ENCODE results near the gene DEGS2.
"Not testable (repeated sequence)": the region's sequence is repeated elsewhere in the genome, so short reads cannot be mapped to it uniquely, and the experiment has no call there.

DEGS2 gene

GRCh38 chr14:100176811-100177327 is 17.4 kb upstream of the DEGS2 start:
- Histone ChIP-seq H3K4me1 (ENCODE audit: control insufficient read depth, insufficient read depth, low read length) (no peaks in the 10 kb centered on the region), H3K9me3 (ENCODE audit: control insufficient read depth, low read length) (no peaks in the 10 kb centered on the region), H3K4me3 (ENCODE audit: low read length) (no peak overlapping the region), H3K27me3 (replicated peaks; ENCODE audit: control insufficient read depth, insufficient read depth, low read length) (peaks cover 9% of the 10 kb centered on the region), H3K9ac (ENCODE audit: low read length) (no peak overlapping the region), H3K36me3 (ENCODE audit: control insufficient read depth, insufficient read depth, low read length, severe bottlenecking) (no peaks in the 10 kb centered on the region)
- DNase-seq (ENCODE audit: low read depth), result no peak

DNA sequence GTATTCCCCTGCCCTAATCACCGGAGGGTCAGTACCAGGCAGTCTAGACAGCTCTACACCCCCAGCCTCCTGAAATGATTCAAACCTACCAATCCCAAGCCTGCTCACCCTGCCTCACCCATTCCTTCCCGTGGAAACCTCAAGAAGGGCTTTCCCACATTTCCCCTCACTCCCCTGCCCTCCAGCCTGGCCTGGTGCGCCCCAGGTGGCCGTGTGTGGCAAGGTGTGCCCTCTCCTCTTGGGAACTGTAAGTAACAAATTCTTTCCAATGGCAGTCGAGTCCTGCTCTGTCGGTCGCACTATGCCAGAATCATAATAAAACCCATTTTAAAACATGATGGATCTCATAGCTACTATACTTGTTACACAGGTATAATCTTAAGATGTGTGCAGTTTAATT is 13.9 kb upstream of the DEGS2 start:
- no peaks in the 10 kb centered on the region for H3K36me3 ChIP-seq (ENCODE audit: control insufficient read depth, insufficient read depth, low read length, severe bottlenecking)
- no peak overlapping the region for H3K9ac ChIP-seq (ENCODE audit: low read length)
- DNase-seq (ENCODE audit: low read depth), result no peak
- no peaks in the 10 kb centered on the region for H3K4me1 ChIP-seq (ENCODE audit: control insufficient read depth, insufficient read depth, low read length)
- peaks cover 13% of the 10 kb centered on the region for H3K27me3 ChIP-seq (replicated peaks; ENCODE audit: control insufficient read depth, insufficient read depth, low read length)
- no peak overlapping the region for H3K4me3 ChIP-seq (ENCODE audit: low read length)
- H3K9me3 ChIP-seq (ENCODE audit: control insufficient read depth, low read length), result no peaks in the 10 kb centered on the region

GRCh38 chr14:100172811-100173210 is 13.4 kb upstream of the DEGS2 start:
- Histone ChIP-seq H3K9me3 (ENCODE audit: control insufficient read depth, low read length) (no peaks in the 10 kb centered on the region), H3K36me3 (ENCODE audit: control insufficient read depth, insufficient read depth, low read length, severe bottlenecking) (no peaks in the 10 kb centered on the region), H3K9ac (ENCODE audit: low read length) (no peak overlapping the region), H3K27me3 (replicated peaks; ENCODE audit: control insufficient read depth, insufficient read depth, low read length) (peaks cover 13% of the 10 kb centered on the region), H3K4me3 (ENCODE audit: low read length) (no peak overlapping the region), H3K4me1 (ENCODE audit: control insufficient read depth, insufficient read depth, low read length) (no peaks in the 10 kb centered on the region)
- no peak for DNase-seq (ENCODE audit: low read depth)

DNA sequence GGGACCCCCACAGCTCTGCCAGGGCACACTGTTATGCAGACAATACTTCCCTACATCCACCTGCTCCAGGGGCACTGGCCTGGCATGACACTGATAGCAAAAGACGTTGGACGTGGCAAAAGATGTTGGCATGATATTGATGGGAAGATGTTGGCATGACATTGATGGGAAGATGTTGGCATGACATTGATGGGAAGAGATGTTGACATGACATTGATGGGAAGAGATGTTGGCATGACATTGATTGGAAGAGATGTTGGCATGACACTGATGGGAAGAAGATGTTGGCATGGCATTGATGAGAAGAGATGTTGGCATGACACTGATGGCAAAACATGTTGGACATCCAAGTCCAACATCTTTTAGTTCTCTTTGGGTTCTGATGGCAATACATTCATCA is 11.4 kb upstream of the DEGS2 start:
- Histone ChIP-seq H3K27me3 (replicated peaks; ENCODE audit: control insufficient read depth, insufficient read depth, low read length) (peaks cover 16% of the 10 kb centered on the region), H3K36me3 (ENCODE audit: control insufficient read depth, insufficient read depth, low read length, severe bottlenecking) (no peaks in the 10 kb centered on the region), H3K9me3 (ENCODE audit: control insufficient read depth, low read length) (no peaks in the 10 kb centered on the region), H3K4me3 (ENCODE audit: low read length) (no peak overlapping the region), H3K9ac (ENCODE audit: low read length) (no peak overlapping the region), H3K4me1 (ENCODE audit: control insufficient read depth, insufficient read depth, low read length) (peaks cover 4% of the 10 kb centered on the region)
- no peak for DNase-seq (ENCODE audit: low read depth)

- H3K27me3 ChIP-seq (replicated peaks; ENCODE audit: control insufficient read depth, insufficient read depth, low read length), result peaks cover 14% of the 10 kb centered on the region
- DNase-seq (ENCODE audit: low read depth), result no peak
- H3K36me3 ChIP-seq (ENCODE audit: control insufficient read depth, insufficient read depth, low read length, severe bottlenecking), result no peaks in the 10 kb centered on the region
- no peak overlapping the region for H3K9ac ChIP-seq (ENCODE audit: low read length)
- H3K4me1 ChIP-seq (ENCODE audit: control insufficient read depth, insufficient read depth, low read length), result peaks cover 4% of the 10 kb centered on the region
- H3K4me3 ChIP-seq (ENCODE audit: low read length), result no peak overlapping the region
- no peaks in the 10 kb centered on the region for H3K9me3 ChIP-seq (ENCODE audit: control insufficient read depth, low read length)
These were observed 9.1 kb upstream of the DEGS2 start for GRCh38 chr14:100168506-100168905.

GRCh38 chr14:100165831-100166440 is 6.5 kb upstream of the DEGS2 start:
- Histone ChIP-seq H3K27me3 (replicated peaks; ENCODE audit: control insufficient read depth, insufficient read depth, low read length) (peaks cover 8% of the 10 kb centered on the region), H3K36me3 (ENCODE audit: control insufficient read depth, insufficient read depth, low read length, severe bottlenecking) (no peaks in the 10 kb centered on the region), H3K9ac (ENCODE audit: low read length) (no peak overlapping the region), H3K4me1 (ENCODE audit: control insufficient read depth, insufficient read depth, low read length) (peaks cover 4% of the 10 kb centered on the region), H3K9me3 (ENCODE audit: control insufficient read depth, low read length) (no peaks in the 10 kb centered on the region), H3K4me3 (ENCODE audit: low read length) (no peak overlapping the region)
- DNase-seq (ENCODE audit: low read depth), result no peak

GRCh38 chr14:100165376-100165775 is 5.9 kb upstream of the DEGS2 start:
- Histone ChIP-seq H3K4me1 (ENCODE audit: control insufficient read depth, insufficient read depth, low read length) (peaks cover 4% of the 10 kb centered on the region), H3K36me3 (ENCODE audit: control insufficient read depth, insufficient read depth, low read length, severe bottlenecking) (no peaks in the 10 kb centered on the region), H3K9me3 (ENCODE audit: control insufficient read depth, low read length) (peaks cover 2% of the 10 kb centered on the region), H3K4me3 (ENCODE audit: low read length) (no peak overlapping the region), H3K27me3 (replicated peaks; ENCODE audit: control insufficient read depth, insufficient read depth, low read length) (peaks cover 14% of the 10 kb centered on the region), H3K9ac (ENCODE audit: low read length) (no peak overlapping the region)
- DNase-seq (ENCODE audit: low read depth), result peak; percentile 29

DNA sequence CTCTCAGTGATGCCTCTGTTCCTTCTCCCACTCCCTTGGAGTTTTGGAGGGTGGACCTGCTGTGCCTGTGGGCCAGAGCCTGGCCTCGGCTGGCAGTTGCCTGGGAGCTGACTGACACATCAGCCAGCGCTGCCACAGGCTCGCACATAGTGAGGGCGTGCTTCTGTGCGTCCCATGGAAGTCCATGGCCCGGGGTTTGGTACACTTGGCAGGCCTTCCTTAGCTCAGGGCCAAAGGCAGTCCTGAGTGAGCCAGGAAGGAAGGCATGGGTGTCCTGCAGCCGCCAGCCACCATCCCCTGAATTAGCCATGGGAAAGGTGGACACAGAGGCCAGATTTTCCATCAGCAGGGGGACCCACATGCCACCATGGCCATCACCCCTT is 1.1 kb upstream of the DEGS2 start:
- DNase-seq (ENCODE audit: low read depth), result no peak
- Histone ChIP-seq H3K9me3 (ENCODE audit: control insufficient read depth, low read length) (peaks cover 5% of the 10 kb centered on the region), H3K27me3 (replicated peaks; ENCODE audit: control insufficient read depth, insufficient read depth, low read length) (peaks cover 18% of the 10 kb centered on the region), H3K9ac (ENCODE audit: low read length) (no peak overlapping the region), H3K4me1 (ENCODE audit: control insufficient read depth, insufficient read depth, low read length) (peaks cover 8% of the 10 kb centered on the region), H3K36me3 (ENCODE audit: control insufficient read depth, insufficient read depth, low read length, severe bottlenecking) (no peaks in the 10 kb centered on the region), H3K4me3 (ENCODE audit: low read length) (no peak overlapping the region)

- peaks cover 18% of the 10 kb centered on the region for H3K27me3 ChIP-seq (replicated peaks; ENCODE audit: control insufficient read depth, insufficient read depth, low read length)
- peaks cover 8% of the 10 kb centered on the region for H3K4me1 ChIP-seq (ENCODE audit: control insufficient read depth, insufficient read depth, low read length)
- H3K9me3 ChIP-seq (ENCODE audit: control insufficient read depth, low read length), result peaks cover 7% of the 10 kb centered on the region
- no peaks in the 10 kb centered on the region for H3K36me3 ChIP-seq (ENCODE audit: control insufficient read depth, insufficient read depth, low read length, severe bottlenecking)
- no peak for DNase-seq (ENCODE audit: low read depth)
- H3K9ac ChIP-seq (ENCODE audit: low read length), result no peak overlapping the region
- no peak overlapping the region for H3K4me3 ChIP-seq (ENCODE audit: low read length)
These were observed 554 bp upstream of the DEGS2 start for GRCh38 chr14:100159865-100160533.

GRCh38 chr14:100158566-100159093 is 815 bp downstream of the DEGS2 start:
- H3K4me3 ChIP-seq (ENCODE audit: low read length), result peak overlapping the region; percentile 56
- DNase-seq (ENCODE audit: low read depth), result no peak
- no peaks in the 10 kb centered on the region for H3K36me3 ChIP-seq (ENCODE audit: control insufficient read depth, insufficient read depth, low read length, severe bottlenecking)
- H3K4me1 ChIP-seq (ENCODE audit: control insufficient read depth, insufficient read depth, low read length), result peaks cover 8% of the 10 kb centered on the region
- H3K9ac ChIP-seq (ENCODE audit: low read length), result no peak overlapping the region
- peaks cover 18% of the 10 kb centered on the region for H3K27me3 ChIP-seq (replicated peaks; ENCODE audit: control insufficient read depth, insufficient read depth, low read length)
- H3K9me3 ChIP-seq (ENCODE audit: control insufficient read depth, low read length), result peaks cover 15% of the 10 kb centered on the region

- not testable (repeated sequence) for H3K36me3 ChIP-seq (ENCODE audit: control insufficient read depth, insufficient read depth, low read length, severe bottlenecking); H3K4me1 ChIP-seq (ENCODE audit: control insufficient read depth, insufficient read depth, low read length); DNase-seq (ENCODE audit: low read depth); H3K9ac ChIP-seq (ENCODE audit: low read length); H3K4me3 ChIP-seq (ENCODE audit: low read length)
- H3K27me3 ChIP-seq (replicated peaks; ENCODE audit: control insufficient read depth, insufficient read depth, low read length), result peaks cover 18% of the 10 kb centered on the region
- peaks cover 15% of the 10 kb centered on the region for H3K9me3 ChIP-seq (ENCODE audit: control insufficient read depth, low read length)
These were observed 1.8 kb downstream of the DEGS2 start for GRCh38 chr14:100157548-100158232.

Measured in adipocyte (in vitro differentiated cells).